HepG2 (cell line): ENCODE results near the gene MLXIPL.

Source experiments
- HINFP ChIP-seq: sonication (generic); formaldehyde crosslinking; IDR thresholded peaks from 2 replicates; pipeline ENCODE4 v1.4.0; 2020; ENCODE audit warnings: low read depth, mild to moderate bottlenecking, missing genetic modification reagents
- KDM5A ChIP-seq: fragments of 200-600 bp; sonication (generic); IDR thresholded peaks from 2 replicates; pipeline ENCODE4 v1.7.0; 2018; ENCODE audit warnings: antibody characterized with exemption, mild to moderate bottlenecking, low read length, borderline replicate concordance
- ZNF274 ChIP-seq: sonication (generic); formaldehyde crosslinking; IDR thresholded peaks from 2 replicates; pipeline ENCODE4 v1.5.1; 2020; ENCODE audit warnings: mild to moderate bottlenecking, missing genetic modification reagents
- ZNF768 ChIP-seq: sonication (generic); formaldehyde crosslinking; IDR thresholded peaks from 2 replicates; pipeline ENCODE4 v1.4.0; 2020; ENCODE audit warnings: missing genetic modification reagents
- ZSCAN25 ChIP-seq: sonication (generic); formaldehyde crosslinking; IDR thresholded peaks from 2 replicates; pipeline ENCODE4 v1.8.0; 2022; ENCODE audit warnings: mild to moderate bottlenecking, missing genetic modification reagents
- TF ChIP-seq, protein P1 (sequence below): sonication (generic); formaldehyde crosslinking; IDR thresholded peaks from 2 replicates; pipeline ENCODE4 v1.5.0; 2020; ENCODE audit warnings: mild to moderate bottlenecking, missing genetic modification reagents, moderate library complexity

DNA sequence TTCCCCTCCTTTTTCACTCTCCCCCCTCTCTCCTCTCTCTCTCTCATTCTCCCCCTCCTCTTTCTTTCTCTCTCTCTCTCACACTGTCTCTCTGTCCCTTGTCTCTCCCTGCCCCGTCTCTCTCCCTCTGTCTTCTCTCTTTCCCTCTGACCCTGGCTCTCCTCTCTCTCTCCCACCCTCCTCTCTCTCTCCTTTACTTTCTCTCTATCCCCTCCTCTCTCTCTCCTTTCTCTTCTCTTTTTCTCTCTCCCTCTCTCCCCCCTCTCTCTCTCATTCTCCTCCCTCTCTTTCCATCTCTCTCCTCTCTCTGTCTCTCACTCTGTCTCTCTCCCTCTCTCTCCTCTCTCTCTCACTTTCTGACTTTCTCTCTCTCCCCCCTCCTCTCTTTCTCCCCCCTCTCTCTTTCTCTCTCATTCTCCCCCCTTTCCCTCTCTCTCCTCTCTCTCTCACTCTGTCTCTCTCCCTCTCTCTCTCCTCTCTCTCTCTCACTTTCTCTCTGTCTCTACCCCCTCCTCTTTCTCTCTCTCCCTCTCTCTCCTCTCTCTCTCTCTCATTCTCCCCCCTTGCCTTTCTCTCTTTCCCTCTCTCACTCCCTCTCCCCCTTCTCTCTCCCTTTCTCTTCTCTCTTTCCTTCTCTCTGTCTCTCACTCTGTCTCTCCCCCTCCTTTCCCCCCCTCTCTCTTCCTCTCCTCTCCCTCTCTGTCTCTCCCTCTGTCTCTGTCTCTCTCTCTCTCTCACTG, 24.4 kb upstream of the MLXIPL start:
- TF ChIP-seq ZNF274 (no peak), ZNF768 (CRISPR knock-in tag) (no peak), HINFP (CRISPR knock-in tag) (no peak), KDM5A (no peak), ZSCAN25 (CRISPR knock-in tag) (no peak)
- TF ChIP-seq, protein P1, sequence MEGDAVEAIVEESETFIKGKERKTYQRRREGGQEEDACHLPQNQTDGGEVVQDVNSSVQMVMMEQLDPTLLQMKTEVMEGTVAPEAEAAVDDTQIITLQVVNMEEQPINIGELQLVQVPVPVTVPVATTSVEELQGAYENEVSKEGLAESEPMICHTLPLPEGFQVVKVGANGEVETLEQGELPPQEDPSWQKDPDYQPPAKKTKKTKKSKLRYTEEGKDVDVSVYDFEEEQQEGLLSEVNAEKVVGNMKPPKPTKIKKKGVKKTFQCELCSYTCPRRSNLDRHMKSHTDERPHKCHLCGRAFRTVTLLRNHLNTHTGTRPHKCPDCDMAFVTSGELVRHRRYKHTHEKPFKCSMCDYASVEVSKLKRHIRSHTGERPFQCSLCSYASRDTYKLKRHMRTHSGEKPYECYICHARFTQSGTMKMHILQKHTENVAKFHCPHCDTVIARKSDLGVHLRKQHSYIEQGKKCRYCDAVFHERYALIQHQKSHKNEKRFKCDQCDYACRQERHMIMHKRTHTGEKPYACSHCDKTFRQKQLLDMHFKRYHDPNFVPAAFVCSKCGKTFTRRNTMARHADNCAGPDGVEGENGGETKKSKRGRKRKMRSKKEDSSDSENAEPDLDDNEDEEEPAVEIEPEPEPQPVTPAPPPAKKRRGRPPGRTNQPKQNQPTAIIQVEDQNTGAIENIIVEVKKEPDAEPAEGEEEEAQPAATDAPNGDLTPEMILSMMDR (CRISPR knock-in tag) = no peak
